ENCODE measurements around the gene SELPLG.

GRCh38 chr12:108619369-108620160 lies 14.1 kb downstream of the SELPLG start:
- no peak for TF ChIP-seq CTCF (IDR thresholded peaks at IDR 0.05; ENCODE audit: low read length)
- no peak for TF ChIP-seq EZH2 (optimal IDR thresholded peaks at IDR 0.05; ENCODE audit: low read depth, low read length)
